ENCODE results near the gene STXBP5. TPM values are rescaled to one million over a fixed set of nuclear protein-coding genes. Genes with fewer than 3 reads are reported as not detected.

Gene STXBP5
- total RNA-seq, 1 donor from 2014 or later: 22.3 TPM

DNA sequence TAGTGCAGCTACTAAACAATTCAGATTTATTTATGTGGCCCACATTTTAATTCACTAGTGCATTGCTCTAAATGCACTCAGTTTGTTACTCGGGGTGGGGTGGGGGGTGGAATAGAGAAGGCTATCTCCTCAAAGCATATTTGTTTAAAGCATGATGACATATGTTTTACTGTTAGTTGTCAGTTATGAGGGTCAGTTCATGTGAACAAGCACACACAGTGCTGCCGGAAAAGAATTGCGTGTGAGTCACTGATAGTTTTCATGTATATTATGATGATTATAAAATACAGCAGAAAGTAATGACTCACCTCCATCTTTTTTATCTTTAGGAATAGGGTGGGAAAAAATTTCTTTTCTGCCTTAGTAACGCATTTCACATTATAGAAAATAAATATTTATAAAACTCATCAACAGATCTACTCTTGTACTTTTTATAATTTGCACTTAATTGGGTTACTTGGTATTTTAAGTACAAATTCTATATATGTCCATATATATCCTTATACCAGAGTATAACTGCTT is 42.2 kb upstream of the STXBP5 start:
- CTCF ChIA-PET: no interaction called here
- Mint-ChIP-seq H3K4me1 (no peaks in the 10 kb centered on the region), H3K4me3 (no peak overlapping the region), H3K9me3 (no peaks in the 10 kb centered on the region), H3K36me3 (ENCODE audit: low read depth) (no peaks in the 10 kb centered on the region), H3K27me3 (peaks cover 6% of the 10 kb centered on the region), H3K27ac (no peak overlapping the region)
- ATAC-seq (ENCODE audit: low read depth) (no peak), DNase-seq (no peak)
- TF ChIP-seq, protein P1, sequence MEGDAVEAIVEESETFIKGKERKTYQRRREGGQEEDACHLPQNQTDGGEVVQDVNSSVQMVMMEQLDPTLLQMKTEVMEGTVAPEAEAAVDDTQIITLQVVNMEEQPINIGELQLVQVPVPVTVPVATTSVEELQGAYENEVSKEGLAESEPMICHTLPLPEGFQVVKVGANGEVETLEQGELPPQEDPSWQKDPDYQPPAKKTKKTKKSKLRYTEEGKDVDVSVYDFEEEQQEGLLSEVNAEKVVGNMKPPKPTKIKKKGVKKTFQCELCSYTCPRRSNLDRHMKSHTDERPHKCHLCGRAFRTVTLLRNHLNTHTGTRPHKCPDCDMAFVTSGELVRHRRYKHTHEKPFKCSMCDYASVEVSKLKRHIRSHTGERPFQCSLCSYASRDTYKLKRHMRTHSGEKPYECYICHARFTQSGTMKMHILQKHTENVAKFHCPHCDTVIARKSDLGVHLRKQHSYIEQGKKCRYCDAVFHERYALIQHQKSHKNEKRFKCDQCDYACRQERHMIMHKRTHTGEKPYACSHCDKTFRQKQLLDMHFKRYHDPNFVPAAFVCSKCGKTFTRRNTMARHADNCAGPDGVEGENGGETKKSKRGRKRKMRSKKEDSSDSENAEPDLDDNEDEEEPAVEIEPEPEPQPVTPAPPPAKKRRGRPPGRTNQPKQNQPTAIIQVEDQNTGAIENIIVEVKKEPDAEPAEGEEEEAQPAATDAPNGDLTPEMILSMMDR (IDR thresholded peaks at IDR 0.05): no peak
- POLR2A ChIA-PET: no interaction called here
- intact Hi-C loops (cut with micrococcal nuclease): no loop called here

DNA sequence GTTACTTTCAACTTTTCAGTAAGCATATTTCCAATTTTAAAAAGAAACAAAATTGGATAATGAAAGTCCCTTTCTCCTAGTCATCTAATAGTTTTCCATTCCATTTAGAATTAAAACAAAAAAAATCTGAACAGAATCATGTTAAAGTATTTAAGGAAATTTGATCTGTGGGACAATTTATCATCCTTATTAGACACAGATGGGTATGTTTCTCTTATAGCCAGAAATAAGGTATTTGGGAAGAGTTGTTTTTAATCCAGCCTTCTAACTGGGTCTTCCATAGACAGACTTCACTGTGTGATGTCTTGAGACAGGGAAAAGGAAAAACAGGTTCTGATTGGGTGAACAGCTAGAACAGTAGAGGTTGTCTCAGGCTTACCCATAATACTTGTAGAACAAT is 39.5 kb upstream of the STXBP5 start:
- ATAC-seq (ENCODE audit: low read depth) (no peak), DNase-seq (no peak)
- Mint-ChIP-seq H3K36me3 (ENCODE audit: low read depth) (no peaks in the 10 kb centered on the region), H3K27me3 (peaks cover 5% of the 10 kb centered on the region), H3K27ac (no peak overlapping the region), H3K4me1 (no peaks in the 10 kb centered on the region), H3K9me3 (no peaks in the 10 kb centered on the region), H3K4me3 (no peak overlapping the region)
- POLR2A ChIA-PET: no interaction called here
- intact Hi-C loops (cut with micrococcal nuclease): no loop called here
- CTCF ChIA-PET: no interaction called here
- TF ChIP-seq, protein P1 (IDR thresholded peaks at IDR 0.05): no peak

DNA sequence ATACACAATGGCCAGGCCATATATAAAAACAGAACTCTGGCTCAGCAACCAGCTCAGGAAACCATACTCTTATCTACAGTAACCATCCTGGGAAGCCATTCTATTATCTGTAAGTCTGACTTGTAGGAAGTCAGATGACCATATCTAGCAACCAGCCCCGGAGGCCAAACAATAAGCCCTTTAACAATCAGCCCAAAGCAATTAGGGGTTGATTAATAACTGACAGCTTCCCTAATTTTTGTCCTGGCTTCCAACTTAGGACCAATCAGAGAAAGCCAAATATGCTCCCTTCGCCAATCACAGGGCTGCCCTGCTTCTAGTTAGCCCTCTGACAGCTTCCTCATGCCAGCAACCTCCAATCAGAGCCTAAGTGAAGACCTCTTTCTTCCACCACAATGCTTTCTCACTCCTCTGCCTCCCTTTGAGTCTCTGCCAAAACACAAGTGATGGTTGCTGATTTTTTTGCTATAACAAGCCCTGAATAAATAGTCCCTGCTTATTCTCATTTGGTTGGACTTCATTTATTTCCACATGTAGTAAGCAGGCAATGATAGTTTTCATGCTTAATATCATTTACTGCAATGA is 37.8 kb upstream of the STXBP5 start:
- TF ChIP-seq, protein P1 (IDR thresholded peaks at IDR 0.05): no peak
- H3K27ac Mint-ChIP-seq: no peak overlapping the region
- ChIA-PET CTCF (no interaction called here), POLR2A (no interaction called here)
- no peaks in the 10 kb centered on the region for H3K4me1 Mint-ChIP-seq
- peaks cover 2% of the 10 kb centered on the region for H3K27me3 Mint-ChIP-seq
- ATAC-seq (ENCODE audit: low read depth): no peak
- H3K4me3 Mint-ChIP-seq: no peak overlapping the region
- DNase-seq: no peak
- no peaks in the 10 kb centered on the region for H3K36me3 Mint-ChIP-seq (ENCODE audit: low read depth)
- intact Hi-C loops (cut with micrococcal nuclease): no loop called here
- no peaks in the 10 kb centered on the region for H3K9me3 Mint-ChIP-seq

DNA sequence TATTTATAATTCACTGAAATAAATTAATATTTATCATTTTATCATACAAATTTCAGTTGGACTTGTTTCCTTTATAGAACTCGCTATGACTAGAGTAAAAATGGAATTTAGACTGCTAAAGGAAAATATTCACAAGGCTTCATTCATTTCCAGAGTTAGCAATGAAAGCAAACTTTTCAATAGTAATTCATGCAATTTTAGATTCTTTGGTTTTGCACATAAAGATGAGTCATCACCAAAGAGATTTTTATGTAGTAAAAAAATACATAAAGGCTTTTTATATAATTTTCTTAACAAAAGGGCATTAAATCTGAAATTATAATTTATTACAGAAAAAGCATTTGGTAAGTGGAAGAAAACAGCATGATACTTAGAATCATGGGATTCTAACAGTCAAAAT is 37.2 kb upstream of the STXBP5 start:
- ATAC-seq (ENCODE audit: low read depth) (no peak), DNase-seq (no peak)
- H3K4me3 Mint-ChIP-seq: no peak overlapping the region
- H3K27me3 Mint-ChIP-seq: no peaks in the 10 kb centered on the region
- no peaks in the 10 kb centered on the region for H3K36me3 Mint-ChIP-seq (ENCODE audit: low read depth)
- no peaks in the 10 kb centered on the region for H3K9me3 Mint-ChIP-seq
- intact Hi-C loops (cut with micrococcal nuclease): no loop called here
- TF ChIP-seq, protein P1 (IDR thresholded peaks at IDR 0.05): no peak
- POLR2A ChIA-PET: no interaction called here
- no peaks in the 10 kb centered on the region for H3K4me1 Mint-ChIP-seq
- no peak overlapping the region for H3K27ac Mint-ChIP-seq
- CTCF ChIA-PET: no interaction called here

DNA sequence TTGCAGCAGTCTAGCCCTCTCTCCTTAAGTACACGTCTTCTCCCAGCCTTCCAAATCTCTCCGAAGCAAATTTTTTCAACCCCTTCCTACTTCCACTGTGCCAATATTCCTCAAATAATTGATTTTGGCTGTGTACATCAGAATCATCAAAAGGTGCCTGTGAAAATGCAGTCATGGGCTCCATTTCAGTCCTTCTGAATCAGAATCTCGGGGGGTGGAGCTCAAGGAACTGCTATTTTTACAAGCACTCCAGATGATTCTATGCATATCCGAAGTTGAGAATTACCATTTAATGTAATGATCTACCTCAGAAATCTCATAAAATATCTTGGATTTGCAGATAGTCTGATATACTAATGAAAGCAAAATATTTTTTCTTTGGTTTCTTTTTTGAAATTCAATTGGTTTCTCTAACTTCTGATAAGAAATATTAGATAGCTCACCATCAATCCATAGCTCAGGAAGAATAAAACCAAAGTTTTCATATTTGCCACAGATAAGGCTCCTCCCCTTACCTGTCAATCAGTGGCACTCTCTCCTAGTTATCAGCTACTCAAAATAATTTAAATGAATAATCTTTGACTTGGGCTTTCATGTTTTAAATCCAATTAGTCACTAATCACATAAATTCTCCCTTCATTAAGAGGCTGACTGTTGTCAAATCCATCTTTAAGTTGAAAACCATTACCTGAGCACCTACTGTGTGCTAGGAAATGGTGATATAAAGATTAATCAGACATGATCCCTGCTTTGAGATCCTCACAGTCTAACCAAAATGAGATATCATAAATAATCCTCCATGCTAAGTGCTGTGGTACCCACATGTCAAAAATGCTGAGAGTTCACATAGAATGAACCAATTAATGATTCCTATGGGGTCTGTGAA is 36.4 kb upstream of the STXBP5 start:
- intact Hi-C loops (cut with micrococcal nuclease): no loop called here
- ChIA-PET POLR2A (no interaction called here), CTCF (no interaction called here)
- Mint-ChIP-seq H3K9me3 (no peaks in the 10 kb centered on the region), H3K36me3 (ENCODE audit: low read depth) (no peaks in the 10 kb centered on the region), H3K4me3 (no peak overlapping the region), H3K27me3 (no peaks in the 10 kb centered on the region), H3K27ac (no peak overlapping the region), H3K4me1 (no peaks in the 10 kb centered on the region)
- DNase-seq (no peak), ATAC-seq (ENCODE audit: low read depth) (no peak)
- TF ChIP-seq, protein P1 (IDR thresholded peaks at IDR 0.05): no peak

All from activated B cell treated with CpG ODN at 0.5 μM for 24 hours (primary cell).